Measurements from ENCODE around the gene CREB5. TPM values are rescaled to one million over a fixed set of nuclear protein-coding genes. Genes with fewer than 3 reads are reported as not detected.

Gene CREB5
- total RNA-seq, 1 experiment from 2014 or later, result 0.49 TPM

DNA sequence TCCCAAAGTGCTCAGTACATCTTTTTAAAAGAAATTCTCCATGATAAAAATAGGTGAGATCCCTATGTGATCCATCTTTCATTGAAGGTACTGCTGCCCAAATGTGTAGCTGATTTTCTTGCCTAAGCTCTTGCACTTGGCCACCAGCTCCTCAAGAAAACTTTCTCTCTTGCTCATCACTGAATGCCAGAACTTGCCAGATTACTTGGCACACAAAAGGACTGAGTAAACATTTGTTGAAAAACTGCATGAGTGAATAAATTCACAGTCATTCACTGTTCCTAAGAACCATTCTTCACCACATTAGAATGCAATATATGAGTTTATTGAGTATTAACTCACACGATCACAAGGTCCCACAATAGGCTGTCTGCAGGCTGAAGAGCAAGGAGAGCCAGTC lies 445.9 kb downstream of the CREB5 start (continued):
- TF ChIP-seq, protein P1, sequence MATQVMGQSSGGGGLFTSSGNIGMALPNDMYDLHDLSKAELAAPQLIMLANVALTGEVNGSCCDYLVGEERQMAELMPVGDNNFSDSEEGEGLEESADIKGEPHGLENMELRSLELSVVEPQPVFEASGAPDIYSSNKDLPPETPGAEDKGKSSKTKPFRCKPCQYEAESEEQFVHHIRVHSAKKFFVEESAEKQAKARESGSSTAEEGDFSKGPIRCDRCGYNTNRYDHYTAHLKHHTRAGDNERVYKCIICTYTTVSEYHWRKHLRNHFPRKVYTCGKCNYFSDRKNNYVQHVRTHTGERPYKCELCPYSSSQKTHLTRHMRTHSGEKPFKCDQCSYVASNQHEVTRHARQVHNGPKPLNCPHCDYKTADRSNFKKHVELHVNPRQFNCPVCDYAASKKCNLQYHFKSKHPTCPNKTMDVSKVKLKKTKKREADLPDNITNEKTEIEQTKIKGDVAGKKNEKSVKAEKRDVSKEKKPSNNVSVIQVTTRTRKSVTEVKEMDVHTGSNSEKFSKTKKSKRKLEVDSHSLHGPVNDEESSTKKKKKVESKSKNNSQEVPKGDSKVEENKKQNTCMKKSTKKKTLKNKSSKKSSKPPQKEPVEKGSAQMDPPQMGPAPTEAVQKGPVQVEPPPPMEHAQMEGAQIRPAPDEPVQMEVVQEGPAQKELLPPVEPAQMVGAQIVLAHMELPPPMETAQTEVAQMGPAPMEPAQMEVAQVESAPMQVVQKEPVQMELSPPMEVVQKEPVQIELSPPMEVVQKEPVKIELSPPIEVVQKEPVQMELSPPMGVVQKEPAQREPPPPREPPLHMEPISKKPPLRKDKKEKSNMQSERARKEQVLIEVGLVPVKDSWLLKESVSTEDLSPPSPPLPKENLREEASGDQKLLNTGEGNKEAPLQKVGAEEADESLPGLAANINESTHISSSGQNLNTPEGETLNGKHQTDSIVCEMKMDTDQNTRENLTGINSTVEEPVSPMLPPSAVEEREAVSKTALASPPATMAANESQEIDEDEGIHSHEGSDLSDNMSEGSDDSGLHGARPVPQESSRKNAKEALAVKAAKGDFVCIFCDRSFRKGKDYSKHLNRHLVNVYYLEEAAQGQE (IDR thresholded peaks at IDR 0.05; ENCODE audit: low read depth), result no peak
- TF ChIP-seq ZFX (IDR thresholded peaks at IDR 0.05) (no peak), SIN3A (IDR thresholded peaks at IDR 0.05; ENCODE audit: low read depth) (no peak), CEBPB (IDR thresholded peaks at IDR 0.05; ENCODE audit: low read depth) (no peak), EGR1 (IDR thresholded peaks at IDR 0.05; ENCODE audit: low read depth) (no peak), JUND (IDR thresholded peaks at IDR 0.05) (no peak)
- TF ChIP-seq, protein P2, sequence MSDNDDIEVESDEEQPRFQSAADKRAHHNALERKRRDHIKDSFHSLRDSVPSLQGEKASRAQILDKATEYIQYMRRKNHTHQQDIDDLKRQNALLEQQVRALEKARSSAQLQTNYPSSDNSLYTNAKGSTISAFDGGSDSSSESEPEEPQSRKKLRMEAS (IDR thresholded peaks at IDR 0.05), result no peak

DNA sequence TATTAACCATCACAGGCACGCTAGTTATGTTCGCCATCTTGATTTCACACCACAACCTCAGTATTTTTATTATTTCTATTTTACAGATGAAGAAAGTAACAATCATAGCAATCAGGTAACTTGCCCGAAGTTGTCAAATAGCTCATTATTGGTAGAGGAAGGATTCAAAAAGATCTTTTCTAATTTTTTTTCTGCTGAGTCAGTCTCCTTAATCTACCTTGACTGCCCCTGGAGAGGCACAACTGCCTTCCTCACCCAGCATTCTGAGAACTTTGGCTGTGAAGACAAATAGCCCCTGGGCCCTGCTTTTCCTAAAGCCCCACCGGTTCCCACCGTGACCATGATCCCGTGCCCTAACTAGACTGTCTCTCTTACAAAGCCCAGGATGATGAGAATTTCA lies 446.6 kb downstream of the CREB5 start:
- H3K27ac ChIP-seq (ENCODE audit: low read depth, low read length), result no peak overlapping the region
- DNase-seq (ENCODE audit: low read depth, low spot score), result no peak
- H3K36me3 ChIP-seq (ENCODE audit: control insufficient read depth in 1 of 2, insufficient read depth in 2 of 2, low read length in 2 of 2), result no peaks in the 10 kb centered on the region
- no peak overlapping the region for H3K4me2 ChIP-seq (ENCODE audit: low read length)
- no TSS peak for BruUV-seq (replicated peaks)
- no peak overlapping the region for H3K4me3 ChIP-seq (replicated peaks in 1 of 2; ENCODE audit: low read depth in 1 of 2, low read length in 2 of 2)
- ChIA-PET CTCF (interaction anchor here (1.1 kb wide), 1 partner anchor 63 kb away, joined by 3 read pairs; no protein-coding TSS in a partner anchor), POLR2A (no interaction called here), RAD21 (ENCODE audit: low non-redundant PET in 1 of 2, low total read pairs in 2 of 2, uncharacterized antibody in 2 of 2, unreplicated experiment in 2 of 2) (no interaction called here)
- ATAC-seq, result no peak
- H3K9me3 ChIP-seq (ENCODE audit: control insufficient read depth in 1 of 2, insufficient read depth in 1 of 2, low read depth in 1 of 2, low read length in 2 of 2), result no peaks in the 10 kb centered on the region
- H3K27me3 ChIP-seq (ENCODE audit: insufficient read depth, low read length), result no peaks in the 10 kb centered on the region; the same call in 1 of the 2 replicates
- no peak overlapping the region for H2AFZ ChIP-seq (ENCODE audit: low read depth, low read length, poor library complexity, severe bottlenecking)
- no peaks in the 10 kb centered on the region for H3K79me2 ChIP-seq (ENCODE audit: insufficient read depth, low read length)
- no peak overlapping the region for H3K9ac ChIP-seq (ENCODE audit: low read length)
- intact Hi-C loops (cut with micrococcal nuclease), result no loop called here
- peaks cover 21 to 32% of the 10 kb centered on the region in 2 experiments for H3K4me1 ChIP-seq (ENCODE audit: control insufficient read depth in 1 of 2, insufficient read depth in 2 of 2, low read length in 2 of 2)
- H4K20me1 ChIP-seq (ENCODE audit: insufficient read depth), result no peaks in the 10 kb centered on the region
- H3K9me2 ChIP-seq (ENCODE audit: insufficient read depth), result no peaks in the 10 kb centered on the region
- TF ChIP-seq ZFX (IDR thresholded peaks at IDR 0.05), result no peak
- TF ChIP-seq YY1 (IDR thresholded peaks at IDR 0.05; ENCODE audit: extremely low read depth, insufficient replicate concordance, low read depth, low read length), result no peak
- no peak for TF ChIP-seq ZNF274 (IDR thresholded peaks at IDR 0.05; ENCODE audit: low read depth, low read length)
- TF ChIP-seq POLR2AphosphoS5 (IDR thresholded peaks at IDR 0.05; ENCODE audit: low read depth, low read length), result no peak
- no peak for TF ChIP-seq CBX3 (IDR thresholded peaks at IDR 0.05; ENCODE audit: low read depth)
- TF ChIP-seq SRF (IDR thresholded peaks at IDR 0.05; ENCODE audit: low read depth), result no peak
- TF ChIP-seq CEBPB (IDR thresholded peaks at IDR 0.05; ENCODE audit: low read depth), result no peak
- TF ChIP-seq, protein P1 (IDR thresholded peaks at IDR 0.05; ENCODE audit: low read depth), result no peak
- no peak for TF ChIP-seq SP1 (IDR thresholded peaks at IDR 0.05; ENCODE audit: low read depth)
- no peak for TF ChIP-seq EGR1 (IDR thresholded peaks at IDR 0.05; ENCODE audit: low read depth)
- no peak for TF ChIP-seq POLR2A (IDR thresholded peaks at IDR 0.05; ENCODE audit: borderline replicate concordance, extremely low read depth, insufficient read depth, insufficient read length)
- no peak for TF ChIP-seq EZH2phosphoT487 (IDR thresholded peaks at IDR 0.05; ENCODE audit: borderline replicate concordance)
- TF ChIP-seq, protein P3, sequence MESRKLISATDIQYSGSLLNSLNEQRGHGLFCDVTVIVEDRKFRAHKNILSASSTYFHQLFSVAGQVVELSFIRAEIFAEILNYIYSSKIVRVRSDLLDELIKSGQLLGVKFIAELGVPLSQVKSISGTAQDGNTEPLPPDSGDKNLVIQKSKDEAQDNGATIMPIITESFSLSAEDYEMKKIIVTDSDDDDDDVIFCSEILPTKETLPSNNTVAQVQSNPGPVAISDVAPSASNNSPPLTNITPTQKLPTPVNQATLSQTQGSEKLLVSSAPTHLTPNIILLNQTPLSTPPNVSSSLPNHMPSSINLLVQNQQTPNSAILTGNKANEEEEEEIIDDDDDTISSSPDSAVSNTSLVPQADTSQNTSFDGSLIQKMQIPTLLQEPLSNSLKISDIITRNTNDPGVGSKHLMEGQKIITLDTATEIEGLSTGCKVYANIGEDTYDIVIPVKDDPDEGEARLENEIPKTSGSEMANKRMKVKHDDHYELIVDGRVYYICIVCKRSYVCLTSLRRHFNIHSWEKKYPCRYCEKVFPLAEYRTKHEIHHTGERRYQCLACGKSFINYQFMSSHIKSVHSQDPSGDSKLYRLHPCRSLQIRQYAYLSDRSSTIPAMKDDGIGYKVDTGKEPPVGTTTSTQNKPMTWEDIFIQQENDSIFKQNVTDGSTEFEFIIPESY (IDR thresholded peaks at IDR 0.05; ENCODE audit: extremely low read depth, insufficient replicate concordance, low read length), result no peak
- no peak for TF ChIP-seq ELF1 (IDR thresholded peaks at IDR 0.05; ENCODE audit: borderline replicate concordance, low read depth)
- TF ChIP-seq RAD21 (IDR thresholded peaks at IDR 0.05; ENCODE audit: low read depth), result no peak
